CD4-positive, alpha-beta memory T cell (primary cell): Measurements from ENCODE around the gene RXRB. TPM values are rescaled to one million over a fixed set of nuclear protein-coding genes. Genes with fewer than 3 reads are reported as not detected.
"Not testable (repeated sequence)": the region's sequence is repeated elsewhere in the genome, so short reads cannot be mapped to it uniquely, and the experiment has no call there.

Experiments used
- CTCF ChIA-PET: fragments of 350-600 bp; sonication (Branson Sonifier 250); formaldehyde crosslinking; loops from one replicate; lab custom pipeline; 2021; ENCODE audit warnings: inconsistent platforms; ENCODE audit not compliant: partially characterized antibody; lab: Charles Lee
- POLR2A ChIA-PET: fragments of 350-600 bp; sonication (Branson Sonifier 250); formaldehyde crosslinking; loops from one replicate; lab custom pipeline; 2021; ENCODE audit not compliant: partially characterized antibody; lab: Charles Lee
- DNase-seq, 5 donors: peaks; one replicate each; pipeline versions ENCODE4 v3.0.0 to v3.0.0-alpha.2; 2020 to 2022; ENCODE audit warnings: mixed read lengths in 1 of 5
- H3K27ac ChIP-seq: one replicate; pipeline ENCODE4 v1.7.0; 2013; ENCODE audit warnings: low read depth, low read length
- H3K27me3 ChIP-seq: 2 replicates; pipeline ENCODE4 v1.7.0; 2013; ENCODE audit warnings: mild to moderate bottlenecking, low read length, moderate library complexity; ENCODE audit not compliant: insufficient read depth
- H3K36me3 ChIP-seq: 2 replicates; pipeline ENCODE4 v1.7.0; 2013; ENCODE audit warnings: mild to moderate bottlenecking, low read length, moderate library complexity; ENCODE audit not compliant: insufficient read depth
- H3K4me1 ChIP-seq: 2 replicates; pipeline ENCODE4 v1.7.0; 2013; ENCODE audit warnings: mild to moderate bottlenecking, low read length, moderate library complexity; ENCODE audit not compliant: insufficient read depth
- H3K4me3 ChIP-seq, 2 donors: one replicate each; pipeline ENCODE4 v1.7.0; 2013; ENCODE audit warnings: low read length in 2 of 2, mild to moderate bottlenecking in 1 of 2
- H3K9me3 ChIP-seq, 2 donors: one replicate each; pipeline ENCODE4 v1.7.0; 2013; ENCODE audit warnings: low read length in 2 of 2, control low read depth in 1 of 2; ENCODE audit not compliant: control insufficient read depth in 1 of 2
- H3K27ac Mint-ChIP-seq, 7 donors: one replicate each; pipeline ENCODE4 v1.8.0; 2020 to 2021; ENCODE audit warnings: mixed read lengths in 7 of 7, mild to moderate bottlenecking in 6 of 7, inconsistent platforms in 3 of 7, moderate library complexity in 3 of 7
- H3K27me3 Mint-ChIP-seq, 2 donors: one replicate each; pipeline ENCODE4 v1.8.0; 2020 to 2021; ENCODE audit warnings: mixed read lengths in 2 of 2
- H3K36me3 Mint-ChIP-seq, 2 donors: one replicate each; pipeline ENCODE4 v1.8.0; 2020 to 2021; ENCODE audit warnings: mixed read lengths in 2 of 2, inconsistent platforms in 1 of 2, mild to moderate bottlenecking in 1 of 2
- H3K4me1 Mint-ChIP-seq, 4 donors: one replicate each; pipeline ENCODE4 v1.8.0; 2020 to 2021; ENCODE audit warnings: mixed read lengths in 4 of 4, mild to moderate bottlenecking in 1 of 4
- H3K4me3 Mint-ChIP-seq, 8 donors: one replicate each; pipeline ENCODE4 v1.8.0; 2020 to 2021; ENCODE audit warnings: mixed read lengths in 8 of 8, mild to moderate bottlenecking in 7 of 8, moderate library complexity in 6 of 8, inconsistent platforms in 3 of 8
- H3K9me3 Mint-ChIP-seq, 8 donors: one replicate each; pipeline ENCODE4 v1.8.0; 2020 to 2021; ENCODE audit warnings: mixed read lengths in 8 of 8, mild to moderate bottlenecking in 5 of 8, inconsistent platforms in 3 of 8, moderate library complexity in 1 of 8
- intact Hi-C: fragments of 100-400 bp; cut with micrococcal nuclease; formaldehyde crosslinking; loops from one replicate; pipeline ENCODE4 v1.15.1; 2023
- polyA plus RNA-seq, 2 donors: library from polyadenylated mRNA; unstranded; fragments of 300-500 nt; fragmentation: Illumina TruSeq; gene quantifications; one replicate each; pipeline ENCODE4 v1.2.3, GENCODE V29; 2021
- total RNA-seq, 2 experiments: library from RNA; stranded (reverse); gene quantifications; one replicate each; pipeline ENCODE4 v1.2.3, GENCODE V29; 2021

RXRB gene
- total and polyA plus RNA-seq, 4 experiments from 2014 or later, result 5.6 to 94.3 (median 50.3) TPM

DNA sequence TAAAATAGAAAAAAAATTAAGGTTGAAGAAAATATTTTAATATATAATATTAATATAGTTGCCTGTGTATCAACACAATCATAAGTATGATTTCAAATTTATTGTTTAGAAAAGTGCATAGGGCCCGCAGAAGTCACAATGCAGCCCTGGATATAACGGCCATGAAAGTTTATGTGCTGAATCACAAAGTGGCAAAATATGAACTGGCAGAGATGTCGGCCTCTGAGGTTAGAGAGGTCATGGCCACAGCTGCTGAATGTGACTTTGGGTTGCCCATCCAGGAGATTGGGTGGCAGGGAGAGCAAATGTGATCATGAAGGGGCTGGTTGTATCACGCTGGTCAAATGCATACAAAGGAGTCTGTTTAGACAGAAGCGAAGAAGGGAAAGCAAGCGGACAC lies 43.9 kb downstream of the RXRB start:
- Mint-ChIP-seq H3K36me3 (peaks cover 4 to 6% of the 10 kb centered on the region in 2 donors), H3K27ac (peak overlapping the region in 1 of 7 donors; percentile 46), H3K4me3 (peak overlapping the region in 1 of 8 donors; percentile 52), H3K27me3 (peaks cover 9 to 23% of the 10 kb centered on the region in 2 donors), H3K9me3 (peaks cover 0 to 19% (median 11%) of the 10 kb centered on the region in 8 donors), H3K4me1 (peaks cover under 1 to 7% (median 6%) of the 10 kb centered on the region in 4 donors)
- CTCF ChIA-PET, result interaction anchor here (8.5 kb wide), 1 partner anchor 91 kb away, joined by 105 read pairs; no protein-coding TSS in a partner anchor
- H3K27ac ChIP-seq, result no peak overlapping the region
- no peak for DNase-seq
- no peaks in the 10 kb centered on the region for H3K27me3 ChIP-seq
- POLR2A ChIA-PET, result no interaction called here
- no peaks in the 10 kb centered on the region for H3K4me1 ChIP-seq
- no peak overlapping the region for H3K4me3 ChIP-seq
- no peaks in the 10 kb centered on the region for H3K9me3 ChIP-seq
- H3K36me3 ChIP-seq, result no peaks in the 10 kb centered on the region
- intact Hi-C loops, result no loop called here

DNA sequence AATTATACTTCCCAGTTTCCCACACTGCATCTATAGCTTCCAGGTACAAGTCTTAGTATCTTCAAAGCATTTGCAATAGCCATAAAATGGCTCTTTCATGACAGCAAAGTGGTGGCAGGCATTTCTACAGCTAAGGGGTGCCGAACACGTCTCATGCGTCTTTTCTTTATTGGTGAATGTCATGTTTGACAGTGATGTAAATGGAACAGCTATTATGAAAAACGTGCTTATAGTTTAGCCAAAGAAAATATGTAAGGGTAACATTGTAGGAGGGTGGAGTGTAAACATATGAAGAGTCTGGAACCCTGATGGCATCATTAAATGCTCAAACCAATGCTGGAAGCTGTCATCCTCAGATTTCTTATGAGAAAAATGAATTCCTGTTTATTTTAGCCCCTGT lies 46.1 kb downstream of the RXRB start:
- Histone ChIP-seq H3K36me3 (no peaks in the 10 kb centered on the region), H3K4me1 (no peaks in the 10 kb centered on the region), H3K9me3 (no peaks in the 10 kb centered on the region), H3K27ac (no peak overlapping the region), H3K4me3 (no peak overlapping the region), H3K27me3 (no peaks in the 10 kb centered on the region)
- H3K4me1 Mint-ChIP-seq, result no peaks in the 10 kb centered on the region
- DNase-seq, result no peak
- POLR2A ChIA-PET, result no interaction called here
- H3K4me3 Mint-ChIP-seq, result no peak overlapping the region
- H3K36me3 Mint-ChIP-seq, result peaks cover 4 to 6% of the 10 kb centered on the region in 2 donors
- intact Hi-C loops, result no loop called here
- CTCF ChIA-PET, result interaction anchor here (1.0 to 1.5 kb wide), 4 partner anchors 15 to 94 kb away, joined by 3 to 8 read pairs (median 3); no protein-coding TSS in a partner anchor
- peaks cover 0 to 28% (median 12%) of the 10 kb centered on the region in 8 donors for H3K9me3 Mint-ChIP-seq
- H3K27me3 Mint-ChIP-seq, result peaks cover 15 to 19% of the 10 kb centered on the region in 2 donors
- peak overlapping the region in 1 of 7 donors; percentile 72 for H3K27ac Mint-ChIP-seq

DNA sequence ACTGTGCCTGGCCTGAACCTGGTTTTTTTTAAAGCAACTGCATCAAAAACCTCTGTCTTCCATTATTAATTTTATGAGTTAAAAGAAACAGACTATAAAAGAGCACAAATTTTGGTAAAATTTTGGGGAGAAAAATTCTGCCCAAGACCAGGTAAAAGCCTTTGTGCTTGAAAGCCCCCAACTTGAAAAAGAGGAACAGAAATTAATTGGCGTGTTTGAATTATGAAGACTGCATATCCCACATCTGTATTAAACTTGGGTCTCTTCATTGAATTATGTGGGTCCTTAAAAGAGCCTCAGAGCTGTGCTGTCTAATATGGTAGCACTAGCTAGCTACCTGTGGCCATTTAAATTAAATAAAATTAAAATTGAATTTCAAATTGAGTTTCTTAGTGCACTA lies 49.4 kb downstream of the RXRB start:
- intact Hi-C loops, result no loop called here
- H3K36me3 ChIP-seq, result no peaks in the 10 kb centered on the region
- H3K4me3 ChIP-seq, result no peak overlapping the region
- H3K4me1 ChIP-seq, result no peaks in the 10 kb centered on the region
- Mint-ChIP-seq H3K27ac (no peak overlapping the region), H3K4me1 (peaks cover 0 to 2% (median 0%) of the 10 kb centered on the region in 4 donors), H3K9me3 (peaks cover 0 to 28% (median 12%) of the 10 kb centered on the region in 8 donors), H3K4me3 (no peak overlapping the region), H3K27me3 (peaks cover 21 to 27% of the 10 kb centered on the region in 2 donors), H3K36me3 (peaks cover 4 to 6% of the 10 kb centered on the region in 2 donors)
- no peaks in the 10 kb centered on the region for H3K27me3 ChIP-seq
- H3K27ac ChIP-seq, result no peak overlapping the region
- ChIA-PET CTCF (interaction anchor here (0.6 to 7.8 kb wide), 6 partner anchors 9 to 987 kb away, joined by 3 to 39 read pairs (median 16); no protein-coding TSS in a partner anchor), POLR2A (no interaction called here)
- H3K9me3 ChIP-seq, result no peaks in the 10 kb centered on the region
- DNase-seq, result no peak

DNA sequence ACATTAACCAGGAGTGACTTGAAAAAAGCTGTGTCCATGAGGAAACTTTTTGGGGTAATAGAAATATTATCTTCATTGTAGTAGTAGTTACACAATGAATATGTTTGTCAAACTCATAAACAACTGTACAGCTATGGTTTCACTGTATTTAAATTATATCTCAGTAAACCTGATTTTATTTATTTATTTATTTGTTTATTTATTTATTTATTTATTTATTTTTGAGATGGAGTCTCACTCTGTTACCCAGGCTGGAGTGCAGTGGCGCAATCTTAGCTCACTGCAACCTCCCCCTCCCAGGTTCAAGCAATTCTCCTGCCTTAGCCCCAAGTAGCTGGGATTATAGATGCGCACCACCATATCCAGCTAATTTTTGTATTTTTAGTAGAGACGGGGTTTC lies 49.9 kb downstream of the RXRB start:
- H3K36me3 Mint-ChIP-seq, H3K9me3 ChIP-seq, H3K4me3 Mint-ChIP-seq, H3K4me3 ChIP-seq, POLR2A ChIA-PET, H3K4me1 ChIP-seq, H3K4me1 Mint-ChIP-seq, H3K36me3 ChIP-seq, intact Hi-C loops, H3K27me3 ChIP-seq, H3K27ac Mint-ChIP-seq, H3K27ac ChIP-seq, DNase-seq: not testable (repeated sequence)
- CTCF ChIA-PET, result interaction anchor here (0.6 to 7.8 kb wide), 8 partner anchors 9 to 987 kb away, joined by 3 to 39 read pairs (median 11); no protein-coding TSS in a partner anchor
- peaks cover 0 to 28% (median 12%) of the 10 kb centered on the region in 8 donors for H3K9me3 Mint-ChIP-seq
- H3K27me3 Mint-ChIP-seq, result peaks cover 21 to 27% of the 10 kb centered on the region in 2 donors

DNA sequence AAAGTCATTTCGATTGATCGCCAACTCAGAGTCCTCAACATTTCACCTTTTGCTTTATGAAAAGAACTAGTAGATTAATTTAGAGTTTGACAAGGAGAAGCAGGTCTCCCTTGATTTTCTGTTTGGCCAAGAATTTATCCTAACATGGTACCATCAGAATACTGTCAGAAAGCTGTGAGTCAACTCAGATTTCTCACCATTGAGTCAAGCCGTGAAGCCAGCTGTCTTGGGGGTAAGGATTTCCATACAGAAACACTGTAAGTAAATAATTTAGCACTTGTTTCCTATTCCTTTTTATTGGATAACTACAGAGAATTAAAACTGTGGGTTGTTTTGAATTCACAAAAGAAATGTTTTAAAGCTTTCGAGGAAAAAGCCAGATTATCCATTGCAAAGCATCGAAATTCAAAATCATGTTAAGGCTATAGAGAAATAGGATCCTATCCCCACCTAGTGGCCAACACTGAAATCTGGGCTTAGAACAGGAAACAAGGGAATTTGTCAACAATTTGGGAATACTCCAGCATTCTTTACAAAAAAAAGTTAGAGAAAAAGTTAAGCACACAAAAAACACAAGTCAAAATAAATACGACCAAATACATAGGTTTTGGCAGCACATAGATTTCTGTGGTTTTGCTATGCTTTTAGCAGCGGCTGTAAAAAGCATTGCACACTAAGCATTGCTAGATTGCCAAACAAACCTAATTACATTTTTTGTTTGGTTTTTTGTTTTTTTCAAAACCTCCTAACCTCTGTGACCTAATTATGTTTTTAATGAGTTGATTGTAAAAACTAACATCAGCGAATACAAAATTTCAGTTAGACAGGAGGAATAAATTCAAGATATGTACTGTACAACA lies 52.4 kb downstream of the RXRB start:
- no peak overlapping the region for H3K27ac Mint-ChIP-seq
- ChIA-PET POLR2A (no interaction called here), CTCF (interaction anchor here (0.5 to 7.8 kb wide), 14 partner anchors 9 to 163 kb away, joined by 3 to 39 read pairs (median 4); no protein-coding TSS in a partner anchor)
- H3K4me3 Mint-ChIP-seq, result no peak overlapping the region
- Histone ChIP-seq H3K4me3 (no peak overlapping the region), H3K27me3 (no peaks in the 10 kb centered on the region), H3K36me3 (no peaks in the 10 kb centered on the region), H3K4me1 (no peaks in the 10 kb centered on the region), H3K9me3 (no peaks in the 10 kb centered on the region), H3K27ac (no peak overlapping the region)
- H3K9me3 Mint-ChIP-seq, result peaks cover 0 to 23% (median 12%) of the 10 kb centered on the region in 8 donors
- H3K27me3 Mint-ChIP-seq, result peaks cover 21 to 26% of the 10 kb centered on the region in 2 donors
- peaks cover 0 to 2% (median 0%) of the 10 kb centered on the region in 4 donors for H3K4me1 Mint-ChIP-seq
- intact Hi-C loops, result loop anchor here (1.0 kb wide), 1 partner anchor 134 kb away; no protein-coding TSS in a partner anchor
- peaks cover 4 to 6% of the 10 kb centered on the region in 2 donors for H3K36me3 Mint-ChIP-seq
- DNase-seq, result peak in 2 of 5 donors; percentile 11 to 29

DNA sequence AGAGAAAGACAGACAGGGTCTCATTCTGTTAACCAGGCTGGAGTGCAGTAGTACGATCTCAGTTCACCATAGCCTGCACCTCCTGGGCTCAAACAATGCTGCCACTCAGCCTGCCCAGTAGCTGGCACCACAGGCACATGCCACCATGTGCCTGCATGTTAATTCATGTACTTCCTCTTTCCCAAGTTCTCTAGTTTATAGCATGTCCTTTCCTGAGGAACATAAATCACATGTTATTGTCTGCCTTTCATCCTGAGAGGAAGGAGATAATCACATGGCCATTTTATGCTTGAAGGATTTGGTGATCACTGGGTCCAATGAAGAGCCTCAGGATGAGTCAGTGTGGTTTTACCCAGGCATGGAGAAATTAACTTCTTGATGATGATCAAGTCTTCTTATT lies 56.1 kb downstream of the RXRB start:
- ChIA-PET CTCF (interaction anchor here (7.8 kb wide), 1 partner anchor 24 kb away, joined by 39 read pairs; no protein-coding TSS in a partner anchor), POLR2A (no interaction called here)
- H3K4me3 ChIP-seq, result no peak overlapping the region
- peaks cover 0 to 3% (median 0%) of the 10 kb centered on the region in 8 donors for H3K9me3 Mint-ChIP-seq
- H3K4me3 Mint-ChIP-seq, result no peak overlapping the region
- H3K36me3 ChIP-seq, result no peaks in the 10 kb centered on the region
- no peak overlapping the region for H3K27ac Mint-ChIP-seq
- H3K27ac ChIP-seq, result no peak overlapping the region
- DNase-seq, result no peak
- H3K4me1 Mint-ChIP-seq, result peaks cover 0 to 4% (median 0%) of the 10 kb centered on the region in 4 donors
- intact Hi-C loops, result no loop called here
- peaks cover 8% of the 10 kb centered on the region for H3K27me3 ChIP-seq
- no peaks in the 10 kb centered on the region for H3K9me3 ChIP-seq
- no peaks in the 10 kb centered on the region for H3K36me3 Mint-ChIP-seq
- H3K4me1 ChIP-seq, result no peaks in the 10 kb centered on the region
- peaks cover 30 to 41% of the 10 kb centered on the region in 2 donors for H3K27me3 Mint-ChIP-seq
